Glutamatergic neuron (in vitro differentiated cells): ENCODE results near the gene APOA5. TPM values are rescaled to one million over a fixed set of nuclear protein-coding genes. Genes with fewer than 3 reads are reported as not detected.

Experiments
- DNase-seq: peaks from one replicate; pipeline ENCODE4 v3.0.0; 2022
- H3K27ac Mint-ChIP-seq: one replicate; pipeline ENCODE4 v1.8.0; 2020; ENCODE audit warnings: mild to moderate bottlenecking, mixed read lengths, inconsistent platforms; ENCODE audit not compliant: unreplicated experiment
- H3K27me3 Mint-ChIP-seq: one replicate; pipeline ENCODE4 v1.8.0; 2020; ENCODE audit warnings: mild to moderate bottlenecking, moderate library complexity, mixed read lengths, inconsistent platforms; ENCODE audit not compliant: unreplicated experiment
- H3K36me3 Mint-ChIP-seq: one replicate; pipeline ENCODE4 v1.8.0; 2020; ENCODE audit warnings: mild to moderate bottlenecking, mixed read lengths, inconsistent platforms; ENCODE audit not compliant: unreplicated experiment
- H3K4me1 Mint-ChIP-seq: one replicate; pipeline ENCODE4 v1.8.0; 2020; ENCODE audit warnings: mild to moderate bottlenecking, low read depth, mixed read lengths, inconsistent platforms; ENCODE audit not compliant: unreplicated experiment
- H3K4me3 Mint-ChIP-seq: one replicate; pipeline ENCODE4 v1.8.0; 2020; ENCODE audit warnings: mild to moderate bottlenecking, mixed read lengths, inconsistent platforms; ENCODE audit not compliant: unreplicated experiment
- H3K9me3 Mint-ChIP-seq: one replicate; pipeline ENCODE4 v1.8.0; 2020; ENCODE audit warnings: mild to moderate bottlenecking, moderate library complexity, mixed read lengths, inconsistent platforms; ENCODE audit not compliant: unreplicated experiment
- total RNA-seq: library from RNA; stranded (reverse); fragmentation: NEBNext Ultra II Directional; extraction: Animal tissue kit (Norgen Biotek cat#: 25700); gene quantifications from one replicate; pipeline ENCODE4 v1.2.1, GENCODE V29; 2021; ENCODE audit not compliant: unreplicated experiment
- TF ChIP-seq, protein P1 (sequence below): fragments of 200-600 bp; sonication (generic); IDR thresholded peaks from one replicate; pipeline ENCODE4 v1.5.0; 2021; ENCODE audit not compliant: partially characterized antibody, unreplicated experiment

APOA5 gene
- total RNA-seq, 1 donor from 2014 or later: not detected

DNA sequence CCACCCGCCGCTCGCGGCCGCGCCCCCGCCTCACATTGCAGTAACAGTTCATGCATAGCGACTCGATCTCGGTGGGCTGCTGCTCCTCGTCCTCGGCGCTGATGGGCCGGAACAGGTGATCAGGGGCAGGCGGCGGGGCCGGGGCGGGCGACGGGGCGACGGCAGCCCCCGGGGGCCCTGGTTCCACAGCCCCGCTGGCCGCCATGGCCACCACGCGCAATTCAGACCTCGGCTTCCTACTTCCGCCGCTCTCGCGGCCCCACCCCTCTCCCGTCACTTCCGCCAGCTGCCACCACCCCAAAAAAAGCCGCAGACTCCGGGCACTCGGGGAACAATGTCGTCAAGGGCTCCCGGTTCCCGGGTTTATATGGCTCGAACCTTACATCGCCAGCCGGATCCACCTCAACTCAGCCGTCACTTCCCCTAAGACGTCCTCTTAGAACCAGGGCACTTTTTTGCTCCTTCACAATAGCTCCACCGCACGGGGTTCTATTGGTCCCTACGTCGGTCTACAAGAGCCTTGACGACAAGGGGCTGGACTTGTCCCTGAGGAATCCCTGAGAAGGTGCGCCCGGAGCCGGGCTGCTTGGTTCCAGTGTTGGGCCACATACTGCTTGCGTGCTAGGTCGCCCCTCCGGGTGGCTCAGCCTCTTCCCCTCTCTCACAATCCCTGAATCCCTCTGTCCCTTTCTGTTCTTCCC, 3.7 kb downstream of the APOA5 start, which contains the start of gene ZPR1:
Gene ZPR1, minus strand, starts transcription at position 238 of the 701 bp plus-strand sequence. Its CDS starts 33 bp downstream, at position 205.
- TF ChIP-seq, protein P1, sequence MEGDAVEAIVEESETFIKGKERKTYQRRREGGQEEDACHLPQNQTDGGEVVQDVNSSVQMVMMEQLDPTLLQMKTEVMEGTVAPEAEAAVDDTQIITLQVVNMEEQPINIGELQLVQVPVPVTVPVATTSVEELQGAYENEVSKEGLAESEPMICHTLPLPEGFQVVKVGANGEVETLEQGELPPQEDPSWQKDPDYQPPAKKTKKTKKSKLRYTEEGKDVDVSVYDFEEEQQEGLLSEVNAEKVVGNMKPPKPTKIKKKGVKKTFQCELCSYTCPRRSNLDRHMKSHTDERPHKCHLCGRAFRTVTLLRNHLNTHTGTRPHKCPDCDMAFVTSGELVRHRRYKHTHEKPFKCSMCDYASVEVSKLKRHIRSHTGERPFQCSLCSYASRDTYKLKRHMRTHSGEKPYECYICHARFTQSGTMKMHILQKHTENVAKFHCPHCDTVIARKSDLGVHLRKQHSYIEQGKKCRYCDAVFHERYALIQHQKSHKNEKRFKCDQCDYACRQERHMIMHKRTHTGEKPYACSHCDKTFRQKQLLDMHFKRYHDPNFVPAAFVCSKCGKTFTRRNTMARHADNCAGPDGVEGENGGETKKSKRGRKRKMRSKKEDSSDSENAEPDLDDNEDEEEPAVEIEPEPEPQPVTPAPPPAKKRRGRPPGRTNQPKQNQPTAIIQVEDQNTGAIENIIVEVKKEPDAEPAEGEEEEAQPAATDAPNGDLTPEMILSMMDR: no peak
- DNase-seq: peak; percentile 82
- Mint-ChIP-seq H3K36me3 (no peaks in the 10 kb centered on the region), H3K27ac (peak within 1 kb of the TSS; percentile 97), H3K4me3 (peak within 1 kb of the TSS; percentile 87), H3K4me1 (peaks cover 10% of the 10 kb centered on the region), H3K9me3 (peaks cover 3% of the 10 kb centered on the region), H3K27me3 (peaks cover 12% of the 10 kb centered on the region)

DNA sequence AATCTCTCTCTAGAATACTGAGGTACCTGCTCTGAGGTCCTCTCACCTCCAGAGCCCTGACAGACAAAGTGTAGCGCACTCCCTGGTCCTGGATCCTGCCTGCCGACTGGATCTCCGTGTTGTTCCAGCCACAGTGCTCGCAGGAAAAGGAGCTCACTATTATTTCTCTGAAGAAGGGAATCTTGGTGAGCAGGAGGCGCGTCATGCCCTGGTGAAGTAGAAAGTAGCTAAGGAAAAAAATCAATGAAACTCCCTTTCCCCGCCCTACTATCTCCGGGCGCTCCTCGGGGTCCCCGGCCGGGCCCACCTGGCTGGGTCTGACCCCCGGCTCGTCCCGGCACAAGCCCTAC, 4.3 kb downstream of the APOA5 start:
- peak overlapping the region; percentile 65 for H3K27ac Mint-ChIP-seq
- peaks cover 10% of the 10 kb centered on the region for H3K4me1 Mint-ChIP-seq
- no peak for DNase-seq
- H3K27me3 Mint-ChIP-seq: peaks cover 12% of the 10 kb centered on the region
- no peaks in the 10 kb centered on the region for H3K36me3 Mint-ChIP-seq
- peaks cover 3% of the 10 kb centered on the region for H3K9me3 Mint-ChIP-seq
- H3K4me3 Mint-ChIP-seq: peak overlapping the region; percentile 87
- TF ChIP-seq, protein P1: no peak

DNA sequence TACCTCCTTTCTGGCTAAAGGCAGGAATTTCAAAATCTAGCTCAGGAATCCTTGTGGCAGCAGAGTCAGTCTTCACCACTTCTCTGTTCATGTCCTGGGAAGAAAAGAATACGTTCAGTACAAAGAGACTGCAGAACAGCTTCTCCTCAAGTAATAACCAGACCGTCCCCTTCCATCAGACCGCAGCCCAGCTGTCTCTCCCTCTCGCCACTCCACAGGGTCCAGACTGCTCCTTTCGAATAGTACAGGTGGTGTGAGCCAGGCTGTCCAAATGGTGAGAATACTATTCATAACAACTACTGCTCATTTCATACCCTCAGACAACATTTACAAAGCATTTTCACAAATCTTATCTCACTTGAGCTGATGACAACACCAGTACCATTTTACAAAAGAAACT, 4.7 kb downstream of the APOA5 start:
- DNase-seq: no peak
- Mint-ChIP-seq H3K4me3 (peak overlapping the region; percentile 87), H3K9me3 (peaks cover 3% of the 10 kb centered on the region), H3K36me3 (no peaks in the 10 kb centered on the region), H3K27ac (peak overlapping the region; percentile 65), H3K27me3 (peaks cover 12% of the 10 kb centered on the region), H3K4me1 (peaks cover 10% of the 10 kb centered on the region)
- TF ChIP-seq, protein P1: no peak

DNA sequence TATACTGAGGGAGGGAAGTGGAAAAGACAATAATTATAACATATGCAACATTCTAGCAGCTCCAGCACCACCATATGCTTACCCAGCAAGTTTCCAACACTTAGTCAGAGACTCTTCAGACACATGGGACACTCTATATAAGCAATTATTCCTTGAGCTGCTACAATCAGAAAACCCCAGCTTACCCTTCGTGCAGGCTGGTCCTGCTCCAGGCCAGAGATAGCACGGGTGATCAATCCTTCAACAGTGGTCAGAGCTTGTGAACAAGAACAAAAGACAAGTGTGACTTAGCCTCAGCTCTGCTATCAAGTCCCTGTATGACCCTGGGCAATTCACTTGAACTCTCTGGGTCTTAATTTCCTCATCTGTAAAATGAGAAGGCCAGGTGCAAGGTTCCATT, 5.4 kb downstream of the APOA5 start:
- DNase-seq: no peak
- TF ChIP-seq, protein P1: no peak
- Mint-ChIP-seq H3K4me1 (peaks cover 10% of the 10 kb centered on the region), H3K27ac (no peak overlapping the region), H3K27me3 (peaks cover 12% of the 10 kb centered on the region), H3K9me3 (peaks cover 3% of the 10 kb centered on the region), H3K4me3 (peak overlapping the region; percentile 87), H3K36me3 (no peaks in the 10 kb centered on the region)

DNA sequence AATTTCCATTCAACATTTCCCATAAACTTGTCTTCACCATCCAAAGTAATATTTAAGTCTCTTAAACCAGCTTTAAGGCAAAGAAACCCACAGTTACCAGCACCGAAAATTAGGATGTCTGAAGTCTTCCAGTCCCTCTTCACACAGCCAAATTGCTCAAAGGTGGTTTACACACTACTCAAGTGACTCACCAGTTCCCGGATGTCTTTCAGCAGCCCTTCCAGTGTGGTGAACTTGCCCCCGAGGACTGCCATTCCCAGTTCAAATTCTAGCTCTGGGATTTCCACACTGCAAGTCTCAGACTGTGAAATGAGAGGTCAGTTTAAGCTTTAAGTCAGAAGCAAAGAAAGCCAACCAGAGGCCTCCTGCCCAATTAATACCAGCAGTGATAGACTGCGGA, 9.0 kb downstream of the APOA5 start:
- H3K4me3 Mint-ChIP-seq: no peak overlapping the region
- H3K4me1 Mint-ChIP-seq: peaks cover 7% of the 10 kb centered on the region
- H3K36me3 Mint-ChIP-seq: peaks cover 4% of the 10 kb centered on the region
- H3K9me3 Mint-ChIP-seq: peaks cover 3% of the 10 kb centered on the region
- TF ChIP-seq, protein P1: no peak
- DNase-seq: no peak
- H3K27ac Mint-ChIP-seq: no peak overlapping the region
- H3K27me3 Mint-ChIP-seq: peaks cover 3% of the 10 kb centered on the region
